Left renal pelvis (tissue), 4 donors: ENCODE measurements around the gene TEC. TPM values are rescaled to one million over a fixed set of nuclear protein-coding genes. Genes with fewer than 3 reads are reported as not detected.
A peak's percentile ranks its signal among the peaks of the same experiment; 100 is the strongest.

Source experiments
- DNase-seq, 4 donors: peaks; one replicate each; pipeline ENCODE4 v3.0.0-alpha.2; 2013; ENCODE audit warnings: low read depth in 4 of 4, low spot score in 3 of 4
- polyA plus RNA-seq, 4 donors: library from polyadenylated mRNA; unstranded; fragments of 120-200 nt; gene quantifications; one replicate each; pipeline ENCODE4 v1.2.1, GENCODE V29; 2013; ENCODE audit not compliant: insufficient read length in 4 of 4

TEC gene
- polyA plus RNA-seq, 4 donors, result 1.6 to 4.3 (median 3.4) TPM

GRCh38 chr4:48129307-48130014, 140.2 kb downstream of the TEC start:
- DNase-seq, result no peak

- no peak for DNase-seq
These were observed 141.8 kb downstream of the TEC start for GRCh38 chr4:48127682-48128404.

- DNase-seq, result no peak
These were observed 142.4 kb downstream of the TEC start for GRCh38 chr4:48127231-48127630.

GRCh38 chr4:48126621-48127020, 143.0 kb downstream of the TEC start:
- DNase-seq, result no peak

GRCh38 chr4:48124870-48125269, 144.8 kb downstream of the TEC start:
- DNase-seq, result no peak

GRCh38 chr4:48122756-48123155, 146.9 kb downstream of the TEC start:
- no peak for DNase-seq

GRCh38 chr4:48121180-48121579, 148.5 kb downstream of the TEC start:
- DNase-seq, result no peak

GRCh38 chr4:48120132-48120531, 149.5 kb downstream of the TEC start:
- DNase-seq, result no peak

GRCh38 chr4:48119646-48120045, 150.0 kb downstream of the TEC start:
- DNase-seq, result no peak

- DNase-seq, result no peak
These were observed 151.6 kb downstream of the TEC start for GRCh38 chr4:48118081-48118480.

- no peak for DNase-seq
These were observed 153.1 kb downstream of the TEC start for GRCh38 chr4:48116582-48116981.

- DNase-seq, result no peak
These were observed 155.2 kb downstream of the TEC start for GRCh38 chr4:48114412-48114811.

GRCh38 chr4:48112017-48112667, 157.5 kb downstream of the TEC start:
- DNase-seq, result peak in 1 of 4 donors; percentile 9

- no peak for DNase-seq
These were observed 159.1 kb downstream of the TEC start for GRCh38 chr4:48110452-48110978.

- no peak for DNase-seq
These were observed 160.0 kb downstream of the TEC start for GRCh38 chr4:48109413-48110263.

GRCh38 chr4:48108309-48109073, 161.1 kb downstream of the TEC start:
- no peak for DNase-seq

- DNase-seq, result no peak
These were observed 164.4 kb downstream of the TEC start for GRCh38 chr4:48105230-48105629.

- DNase-seq, result no peak
These were observed 166.0 kb downstream of the TEC start for GRCh38 chr4:48103483-48104139.

- DNase-seq, result no peak
These were observed 167.3 kb downstream of the TEC start for GRCh38 chr4:48102303-48102702.
